Spleen (tissue), 7 donors: ENCODE data around the gene ELAPOR1.

Experiments used
- POLR2A ChIP-seq, 3 donors: fragments of 450-650 bp; IDR thresholded peaks; one replicate each; pipeline ENCODE4 v1.5.1; 2017; ENCODE audit warnings: antibody characterized with exemption in 3 of 3, mild to moderate bottlenecking in 1 of 3
- POLR2AphosphoS5 ChIP-seq, 3 donors: sonication (generic); formaldehyde crosslinking; IDR thresholded peaks; one replicate each; pipeline ENCODE4 v1.5.1; 2017; ENCODE audit warnings: antibody characterized with exemption in 3 of 3
- TF ChIP-seq, protein P1 (sequence below), 11 experiments: fragments of 200-600 bp in 7 of 11; fragments of 450-650 bp in 4 of 11; sonication (generic) in 4 of 11; IDR thresholded peaks in 8 of 11; conservative IDR thresholded peaks in 3 of 11; 1 replicate in 7 of 11; 2 replicates in 4 of 11; pipeline versions ENCODE4 v1.4.0 to v1.8.0; 2016 to 2021; ENCODE audit warnings: antibody characterized with exemption in 11 of 11, inconsistent platforms in 4 of 11, mild to moderate bottlenecking in 1 of 11
- donor health status: DM: no; HTN: no; CAD: no; lungs with moderate emphysema.
- donor health status: DM: no; HTN: no; CAD: no.
- donor health status: DM: no; HTN: no; CAD: no.

DNA sequence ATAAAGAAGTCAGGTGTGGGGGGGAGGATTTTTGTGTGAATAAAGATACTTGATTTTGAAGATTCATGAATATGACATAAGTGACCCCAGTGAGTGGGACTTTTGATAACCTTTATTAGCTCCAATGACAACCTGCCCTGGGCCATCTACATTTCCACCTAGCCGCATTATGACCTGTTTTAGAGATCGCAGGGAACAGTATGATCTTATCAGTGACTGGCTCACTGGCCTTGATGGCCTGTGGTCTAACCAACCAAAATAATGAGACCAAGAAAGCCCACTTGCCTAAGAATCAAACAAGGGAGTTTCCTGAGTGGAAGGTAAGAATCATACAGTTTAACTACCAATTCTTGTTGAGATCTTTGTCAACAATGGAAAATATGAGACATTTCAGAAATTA lies 1.8 kb downstream of the ELAPOR1 start:
- TF ChIP-seq POLR2A (IDR thresholded peaks at IDR 0.05) = no peak
- TF ChIP-seq POLR2AphosphoS5 (IDR thresholded peaks at IDR 0.05) = no peak
- TF ChIP-seq, protein P1, sequence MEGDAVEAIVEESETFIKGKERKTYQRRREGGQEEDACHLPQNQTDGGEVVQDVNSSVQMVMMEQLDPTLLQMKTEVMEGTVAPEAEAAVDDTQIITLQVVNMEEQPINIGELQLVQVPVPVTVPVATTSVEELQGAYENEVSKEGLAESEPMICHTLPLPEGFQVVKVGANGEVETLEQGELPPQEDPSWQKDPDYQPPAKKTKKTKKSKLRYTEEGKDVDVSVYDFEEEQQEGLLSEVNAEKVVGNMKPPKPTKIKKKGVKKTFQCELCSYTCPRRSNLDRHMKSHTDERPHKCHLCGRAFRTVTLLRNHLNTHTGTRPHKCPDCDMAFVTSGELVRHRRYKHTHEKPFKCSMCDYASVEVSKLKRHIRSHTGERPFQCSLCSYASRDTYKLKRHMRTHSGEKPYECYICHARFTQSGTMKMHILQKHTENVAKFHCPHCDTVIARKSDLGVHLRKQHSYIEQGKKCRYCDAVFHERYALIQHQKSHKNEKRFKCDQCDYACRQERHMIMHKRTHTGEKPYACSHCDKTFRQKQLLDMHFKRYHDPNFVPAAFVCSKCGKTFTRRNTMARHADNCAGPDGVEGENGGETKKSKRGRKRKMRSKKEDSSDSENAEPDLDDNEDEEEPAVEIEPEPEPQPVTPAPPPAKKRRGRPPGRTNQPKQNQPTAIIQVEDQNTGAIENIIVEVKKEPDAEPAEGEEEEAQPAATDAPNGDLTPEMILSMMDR (IDR thresholded peaks at IDR 0.05 in 8 of 11, conservative IDR thresholded peaks at IDR 0.05 in 3 of 11) = no peak
